Endothelial cell of umbilical vein (primary cell): Measurements from ENCODE around the gene TM7SF2.

Source experiments
- EZH2 ChIP-seq: IDR thresholded peaks from 2 replicates; pipeline ENCODE4 v1.6.1; 2012; ENCODE audit warnings: borderline replicate concordance, low read depth, mild to moderate bottlenecking, moderate library complexity, low read length, inconsistent platforms; ENCODE audit not compliant: severe bottlenecking
- POLR2A ChIP-seq: IDR thresholded peaks from 2 replicates; pipeline ENCODE4 v1.6.1; 2012; ENCODE audit warnings: low read depth, mild to moderate bottlenecking, control low read depth, low read length
- POLR2AphosphoS5 ChIP-seq: IDR thresholded peaks from 2 replicates; pipeline ENCODE4 v1.6.1; 2012; ENCODE audit warnings: low read depth, mild to moderate bottlenecking, control low read depth, low read length, moderate library complexity; ENCODE audit not compliant: insufficient read depth
- TF ChIP-seq, protein P1 (sequence below), 2 donors: IDR thresholded peaks; 1 replicate in 1 of 2; 2 replicates in 1 of 2; pipeline ENCODE4 v1.5.1; 2011; ENCODE audit warnings: low read length in 2 of 2, mild to moderate bottlenecking in 2 of 2, moderate library complexity in 2 of 2, control low read depth in 1 of 2, inconsistent platforms in 1 of 2, low read depth in 1 of 2; ENCODE audit not compliant: insufficient read depth in 1 of 2; ENCODE audit errors: extremely low read depth in 1 of 2
- TF ChIP-seq, protein P2 (sequence below): IDR thresholded peaks from 2 replicates; pipeline ENCODE4 v1.6.1; 2011; ENCODE audit not compliant: insufficient read depth, insufficient read length

DNA sequence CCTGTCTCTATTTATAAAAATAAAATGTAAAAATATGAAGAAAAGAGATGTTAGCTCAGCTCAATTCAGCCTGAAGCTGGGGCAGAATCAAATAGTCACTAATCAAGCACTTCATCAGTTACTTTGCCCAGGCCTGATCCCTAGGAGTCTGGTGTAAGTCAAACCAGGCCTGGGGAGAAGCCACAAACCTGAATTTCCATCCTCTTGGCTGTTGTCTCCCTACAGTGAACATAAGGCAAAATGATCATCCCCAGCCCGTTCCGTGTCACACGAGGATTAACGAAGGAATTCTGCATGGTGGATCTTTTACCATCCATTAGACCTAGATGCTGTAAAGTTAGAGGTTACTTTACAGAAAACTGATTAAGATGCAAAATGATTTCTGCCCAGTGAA lies 46.8 kb upstream of the TM7SF2 start:
- TF ChIP-seq POLR2A, result no peak
- TF ChIP-seq, protein P1, sequence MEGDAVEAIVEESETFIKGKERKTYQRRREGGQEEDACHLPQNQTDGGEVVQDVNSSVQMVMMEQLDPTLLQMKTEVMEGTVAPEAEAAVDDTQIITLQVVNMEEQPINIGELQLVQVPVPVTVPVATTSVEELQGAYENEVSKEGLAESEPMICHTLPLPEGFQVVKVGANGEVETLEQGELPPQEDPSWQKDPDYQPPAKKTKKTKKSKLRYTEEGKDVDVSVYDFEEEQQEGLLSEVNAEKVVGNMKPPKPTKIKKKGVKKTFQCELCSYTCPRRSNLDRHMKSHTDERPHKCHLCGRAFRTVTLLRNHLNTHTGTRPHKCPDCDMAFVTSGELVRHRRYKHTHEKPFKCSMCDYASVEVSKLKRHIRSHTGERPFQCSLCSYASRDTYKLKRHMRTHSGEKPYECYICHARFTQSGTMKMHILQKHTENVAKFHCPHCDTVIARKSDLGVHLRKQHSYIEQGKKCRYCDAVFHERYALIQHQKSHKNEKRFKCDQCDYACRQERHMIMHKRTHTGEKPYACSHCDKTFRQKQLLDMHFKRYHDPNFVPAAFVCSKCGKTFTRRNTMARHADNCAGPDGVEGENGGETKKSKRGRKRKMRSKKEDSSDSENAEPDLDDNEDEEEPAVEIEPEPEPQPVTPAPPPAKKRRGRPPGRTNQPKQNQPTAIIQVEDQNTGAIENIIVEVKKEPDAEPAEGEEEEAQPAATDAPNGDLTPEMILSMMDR (IDR thresholded peaks at IDR 0.05; ENCODE audit: extremely low read depth in 1 of 2, insufficient read depth in 1 of 2, low read depth in 1 of 2, low read length in 2 of 2), result no peak
- TF ChIP-seq POLR2AphosphoS5, result no peak
- TF ChIP-seq, protein P2, sequence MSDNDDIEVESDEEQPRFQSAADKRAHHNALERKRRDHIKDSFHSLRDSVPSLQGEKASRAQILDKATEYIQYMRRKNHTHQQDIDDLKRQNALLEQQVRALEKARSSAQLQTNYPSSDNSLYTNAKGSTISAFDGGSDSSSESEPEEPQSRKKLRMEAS, result no peak
- no peak for TF ChIP-seq EZH2
